Ovary (tissue), 3 donors: ENCODE results near the gene NUDT1.

Experiments used
- CTCF ChIP-seq, 3 donors: fragments of 450-650 bp in 2 of 3; fragments of 200-600 bp in 1 of 3; IDR thresholded peaks; one replicate each; pipeline versions ENCODE4 v1.5.1 to v1.8.0; 2016 to 2022; ENCODE audit warnings: antibody characterized with exemption in 3 of 3, mild to moderate bottlenecking in 1 of 3
- EP300 ChIP-seq: sonication (generic); formaldehyde crosslinking; IDR thresholded peaks from one replicate; pipeline ENCODE4 v1.6.1; 2017; ENCODE audit warnings: antibody characterized with exemption
- POLR2A ChIP-seq: fragments of 450-650 bp; IDR thresholded peaks from one replicate; pipeline ENCODE4 v1.6.1; 2017; ENCODE audit warnings: antibody characterized with exemption, mild to moderate bottlenecking, moderate library complexity
- donor health status: DM: no; HTN: no; CAD: no.

GRCh38 chr7:2280424-2280823 is 38.4 kb downstream of the NUDT1 start:
- TF ChIP-seq POLR2A (no peak), CTCF (IDR thresholded peaks at IDR 0.05) (no peak), EP300 (no peak)
